ENCODE measurements around the gene RXFP3.
A peak's percentile ranks its signal among the peaks of the same experiment; 100 is the strongest.
"Not testable (repeated sequence)": the region's sequence is repeated elsewhere in the genome, so short reads cannot be mapped to it uniquely, and the experiment has no call there.

RXFP3 gene

DNA sequence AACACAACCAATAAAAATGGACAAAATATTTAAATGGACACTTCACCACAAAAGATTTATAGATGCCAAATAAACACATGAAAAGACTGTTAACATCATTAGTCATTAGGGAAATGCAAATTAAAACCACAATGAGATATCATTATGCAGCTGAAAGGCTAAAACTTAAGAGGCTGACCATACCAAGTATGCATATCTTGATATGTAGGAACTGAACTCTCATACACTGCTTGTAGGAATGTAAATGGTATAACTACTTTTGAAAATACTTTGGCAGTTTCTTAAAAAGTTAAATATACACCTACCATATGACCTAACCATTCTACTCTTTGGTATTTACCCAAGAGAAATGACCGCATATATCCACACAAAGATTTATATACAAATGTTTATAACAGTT lies 30.8 kb upstream of the RXFP3 start:
- Mint-ChIP-seq H3K4me3 (no peak overlapping the region), H3K27ac (no peak overlapping the region), H3K36me3 (ENCODE audit: low read depth) (no peaks in the 10 kb centered on the region), H3K4me1 (peaks cover 4% of the 10 kb centered on the region), H3K27me3 (ENCODE audit: low read depth) (peaks cover 3% of the 10 kb centered on the region), H3K9me3 (peaks cover 53% of the 10 kb centered on the region)
- TF ChIP-seq CTCF (IDR thresholded peaks at IDR 0.05; ENCODE audit: unreplicated experiment in 3 of 3), result no peak

- not testable (repeated sequence) for H3K27me3 Mint-ChIP-seq (ENCODE audit: low read depth); H3K36me3 Mint-ChIP-seq (ENCODE audit: low read depth); H3K4me3 Mint-ChIP-seq; H3K4me1 Mint-ChIP-seq; H3K27ac Mint-ChIP-seq
- H3K9me3 Mint-ChIP-seq, result peaks cover 51% of the 10 kb centered on the region
These were observed 29.9 kb upstream of the RXFP3 start for GRCh38 chr5:33906248-33906647.

DNA sequence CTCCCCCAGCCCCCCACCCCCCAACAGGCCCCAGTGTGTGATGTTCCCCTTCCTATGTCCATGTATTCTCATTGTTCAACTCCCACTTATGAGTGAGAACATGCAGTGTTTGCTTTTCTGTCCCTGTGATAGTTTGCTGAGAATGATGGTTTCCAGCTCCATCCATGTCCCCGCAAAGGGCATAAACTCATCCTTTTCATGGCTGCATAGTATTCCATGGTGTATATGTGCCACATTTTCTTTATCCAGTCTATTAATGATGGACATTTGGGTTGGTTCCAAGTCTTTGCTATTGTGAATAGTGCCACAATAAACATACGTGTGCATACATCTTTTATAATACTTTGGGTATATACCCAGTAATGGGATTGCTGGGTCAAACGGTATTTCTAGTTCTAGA lies 21.3 kb upstream of the RXFP3 start:
- H3K27ac Mint-ChIP-seq; H3K4me3 Mint-ChIP-seq; H3K27me3 Mint-ChIP-seq (ENCODE audit: low read depth); H3K4me1 Mint-ChIP-seq; H3K36me3 Mint-ChIP-seq (ENCODE audit: low read depth): not testable (repeated sequence)
- peaks cover 39% of the 10 kb centered on the region for H3K9me3 Mint-ChIP-seq

DNA sequence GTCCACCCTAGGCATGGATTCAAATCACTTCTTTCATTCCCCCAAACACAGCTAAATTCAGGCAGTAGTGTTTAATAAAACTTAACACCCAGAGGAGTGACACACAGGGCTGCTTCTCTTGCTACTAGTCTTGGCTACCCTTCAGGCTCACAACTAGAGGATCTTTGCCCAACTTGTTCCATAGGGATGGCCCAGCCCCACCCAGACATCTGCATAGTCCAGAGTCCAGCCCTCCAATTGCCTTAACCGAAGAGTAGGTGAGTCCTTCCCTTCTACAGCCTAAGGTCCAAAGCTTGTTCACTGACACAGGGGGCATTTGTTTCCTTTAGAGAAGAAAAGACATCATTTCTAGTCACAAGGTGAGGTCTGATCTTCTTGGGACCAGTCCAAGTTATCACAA lies 15.2 kb upstream of the RXFP3 start:
- Mint-ChIP-seq H3K9me3 (peaks cover 33% of the 10 kb centered on the region), H3K4me1 (no peaks in the 10 kb centered on the region), H3K27me3 (ENCODE audit: low read depth) (no peaks in the 10 kb centered on the region), H3K36me3 (ENCODE audit: low read depth) (no peaks in the 10 kb centered on the region), H3K4me3 (no peak overlapping the region), H3K27ac (no peak overlapping the region)
- no peak for TF ChIP-seq CTCF (IDR thresholded peaks at IDR 0.05; ENCODE audit: unreplicated experiment in 3 of 3)

DNA sequence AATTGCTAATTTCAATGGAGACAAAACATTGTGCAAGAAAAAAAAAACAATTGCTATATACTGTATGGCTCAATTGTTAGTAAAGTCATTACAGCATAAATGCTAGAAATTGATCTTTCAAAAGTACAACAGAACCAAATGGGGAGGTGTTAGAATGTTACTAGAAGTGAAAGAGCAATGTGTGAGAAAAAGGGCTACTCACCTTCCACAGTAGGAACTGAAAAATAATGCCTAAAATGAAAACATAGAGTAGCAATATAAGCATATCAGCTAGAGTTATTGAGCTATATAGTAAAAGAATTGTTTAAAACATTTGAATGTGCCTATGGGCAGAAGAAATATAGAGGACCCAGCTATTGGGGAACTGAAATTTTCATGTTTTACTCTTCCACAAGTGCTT lies 10.9 kb upstream of the RXFP3 start:
- Mint-ChIP-seq H3K36me3 (ENCODE audit: low read depth) (no peaks in the 10 kb centered on the region), H3K4me1 (no peaks in the 10 kb centered on the region), H3K27ac (no peak overlapping the region), H3K9me3 (peaks cover 2% of the 10 kb centered on the region), H3K4me3 (no peak overlapping the region), H3K27me3 (ENCODE audit: low read depth) (no peaks in the 10 kb centered on the region)
- no peak for TF ChIP-seq CTCF (IDR thresholded peaks at IDR 0.05; ENCODE audit: unreplicated experiment in 3 of 3)

DNA sequence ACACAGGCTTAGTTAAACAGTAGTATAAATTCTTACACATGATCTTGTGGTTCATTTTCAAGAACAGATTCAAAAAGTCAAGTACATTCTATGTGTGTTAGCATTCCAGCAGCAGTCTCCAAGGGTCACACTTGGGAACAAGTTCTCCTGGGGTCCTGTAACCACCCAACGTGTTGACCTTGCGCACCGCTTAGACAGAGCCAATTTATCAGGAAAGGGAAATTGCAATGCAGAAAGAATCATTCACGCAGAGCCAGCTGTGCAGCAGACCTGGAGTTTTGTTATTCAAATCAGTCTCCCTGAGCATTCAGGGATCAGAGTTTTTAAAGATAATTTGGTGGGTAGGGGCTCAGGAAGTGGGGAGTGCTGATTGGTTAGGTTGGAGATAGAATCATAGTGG lies 8.5 kb upstream of the RXFP3 start:
- H3K27ac Mint-ChIP-seq, result peak overlapping the region in 2 of 3 experiments; percentile 48 to 69
- no peaks in the 10 kb centered on the region for H3K36me3 Mint-ChIP-seq (ENCODE audit: low read depth)
- H3K9me3 Mint-ChIP-seq, result no peaks in the 10 kb centered on the region
- no peak for TF ChIP-seq CTCF (IDR thresholded peaks at IDR 0.05; ENCODE audit: unreplicated experiment in 3 of 3)
- no peaks in the 10 kb centered on the region for H3K4me1 Mint-ChIP-seq
- no peak overlapping the region for H3K4me3 Mint-ChIP-seq
- no peaks in the 10 kb centered on the region for H3K27me3 Mint-ChIP-seq (ENCODE audit: low read depth)

GRCh38 chr5:33928283-33928682 lies 7.9 kb upstream of the RXFP3 start:
- H3K36me3 Mint-ChIP-seq (ENCODE audit: low read depth), result no peaks in the 10 kb centered on the region
- no peaks in the 10 kb centered on the region for H3K4me1 Mint-ChIP-seq
- no peak for TF ChIP-seq CTCF (IDR thresholded peaks at IDR 0.05; ENCODE audit: unreplicated experiment in 3 of 3)
- H3K27me3 Mint-ChIP-seq (ENCODE audit: low read depth), result peaks cover 4% of the 10 kb centered on the region
- no peaks in the 10 kb centered on the region for H3K9me3 Mint-ChIP-seq
- no peak overlapping the region for H3K4me3 Mint-ChIP-seq
- H3K27ac Mint-ChIP-seq, result no peak overlapping the region
